ENCODE data around the gene MPV17L. TPM values are rescaled to one million over a fixed set of nuclear protein-coding genes. Genes with fewer than 3 reads are reported as not detected.

Gene MPV17L
- total and polyA plus RNA-seq, 2 donors (not counting 3 experiments of a cell fraction or from before 2014, with no cell fraction given): 0.06 to 0.22 TPM

- dilution Hi-C loops (cut with MboI; ENCODE audit: extremely low pct_ligation_motif_present, low sequenced_read_pairs): no loop called here
- Histone ChIP-seq H4K20me1 (replicated peaks; ENCODE audit: control insufficient read depth, extremely low read depth, insufficient read depth, low read length) (no peaks in the 10 kb centered on the region), H3K9me3 (replicated peaks; ENCODE audit: control insufficient read depth, insufficient read depth, low read length) (no peaks in the 10 kb centered on the region), H3K9ac (replicated peaks; ENCODE audit: extremely low read depth, insufficient read depth, low read length) (no peak overlapping the region), H3K4me2 (ENCODE audit: insufficient read depth, low read length) (no peak overlapping the region), H3K27me3 (ENCODE audit: control insufficient read depth in 2 of 2, insufficient read depth in 2 of 2, low read length in 2 of 2) (peaks cover 0 to 4% of the 10 kb centered on the region in 2 experiments), H2AFZ (ENCODE audit: low read depth, low read length) (no peak overlapping the region), H3K27ac (ENCODE audit: insufficient read depth, low read depth, low read length) (no peak overlapping the region), H3K79me2 (ENCODE audit: control insufficient read depth, insufficient read depth, low read length) (no peaks in the 10 kb centered on the region), H3K9me1 (replicated peaks; ENCODE audit: control insufficient read depth, extremely low read depth, insufficient read depth, low read length) (no peaks in the 10 kb centered on the region), H3K4me1 (ENCODE audit: control insufficient read depth, extremely low read depth, insufficient read depth, low read length) (no peaks in the 10 kb centered on the region), H3K36me3 (ENCODE audit: control insufficient read depth in 2 of 2, extremely low read depth in 1 of 2, insufficient read depth in 2 of 2, low read length in 2 of 2) (no peaks in the 10 kb centered on the region), H3K4me3 (replicated peaks in 1 of 3; ENCODE audit: insufficient read depth in 1 of 3, low read depth in 1 of 3, low read length in 3 of 3) (no peak overlapping the region)
- intact Hi-C loops (cut with micrococcal nuclease): loop anchor here (2.0 kb wide), 2 partner anchors 257 to 769 kb away; no protein-coding TSS in a partner anchor
- FAIRE-seq: no peak
- CTCF ChIA-PET: interaction anchor here (1.1 to 9.0 kb wide), 3 partner anchors 10 to 125 kb away, joined by 3 to 161 read pairs (median 4); no protein-coding TSS in a partner anchor
- POLR2A ChIA-PET: no interaction called here
- no peak for DNase-seq (ENCODE audit: low read depth, low spot score)
- TF ChIP-seq MAX (IDR thresholded peaks at IDR 0.05; ENCODE audit: insufficient read depth, insufficient read length) (no peak), MYC (IDR thresholded peaks at IDR 0.05; ENCODE audit: low read depth, low read length) (no peak), GATA2 (IDR thresholded peaks at IDR 0.05; ENCODE audit: insufficient read depth, insufficient read length, low read depth, low read length) (no peak), POLR2AphosphoS5 (IDR thresholded peaks at IDR 0.05; ENCODE audit: insufficient read depth, low read depth, low read length) (no peak), CTCF (IDR thresholded peaks at IDR 0.05; ENCODE audit: extremely low read depth in 1 of 2, insufficient read depth in 1 of 2, low read depth in 1 of 2, low read length in 2 of 2) (no peak), POLR2A (IDR thresholded peaks at IDR 0.05; ENCODE audit: low read depth, low read length) (no peak), JUN (IDR thresholded peaks at IDR 0.05; ENCODE audit: borderline replicate concordance, insufficient read depth, insufficient read length, low read depth) (no peak), FOS (IDR thresholded peaks at IDR 0.05; ENCODE audit: borderline replicate concordance, insufficient read depth, low read length) (no peak), EZH2 (IDR thresholded peaks at IDR 0.05; ENCODE audit: borderline replicate concordance, low read depth, low read length, severe bottlenecking) (no peak)
- BruUV-seq (replicated peaks): no TSS peak
These were observed 30.3 kb downstream of the MPV17L start for GRCh38 chr16:15425861-15426260.
